ENCODE measurements around the gene BCAP29.
"Not testable (repeated sequence)": the region's sequence is repeated elsewhere in the genome, so short reads cannot be mapped to it uniquely, and the experiment has no call there.

The BCAP29 gene, protein sequence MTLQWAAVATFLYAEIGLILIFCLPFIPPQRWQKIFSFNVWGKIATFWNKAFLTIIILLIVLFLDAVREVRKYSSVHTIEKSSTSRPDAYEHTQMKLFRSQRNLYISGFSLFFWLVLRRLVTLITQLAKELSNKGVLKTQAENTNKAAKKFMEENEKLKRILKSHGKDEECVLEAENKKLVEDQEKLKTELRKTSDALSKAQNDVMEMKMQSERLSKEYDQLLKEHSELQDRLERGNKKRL

DNA sequence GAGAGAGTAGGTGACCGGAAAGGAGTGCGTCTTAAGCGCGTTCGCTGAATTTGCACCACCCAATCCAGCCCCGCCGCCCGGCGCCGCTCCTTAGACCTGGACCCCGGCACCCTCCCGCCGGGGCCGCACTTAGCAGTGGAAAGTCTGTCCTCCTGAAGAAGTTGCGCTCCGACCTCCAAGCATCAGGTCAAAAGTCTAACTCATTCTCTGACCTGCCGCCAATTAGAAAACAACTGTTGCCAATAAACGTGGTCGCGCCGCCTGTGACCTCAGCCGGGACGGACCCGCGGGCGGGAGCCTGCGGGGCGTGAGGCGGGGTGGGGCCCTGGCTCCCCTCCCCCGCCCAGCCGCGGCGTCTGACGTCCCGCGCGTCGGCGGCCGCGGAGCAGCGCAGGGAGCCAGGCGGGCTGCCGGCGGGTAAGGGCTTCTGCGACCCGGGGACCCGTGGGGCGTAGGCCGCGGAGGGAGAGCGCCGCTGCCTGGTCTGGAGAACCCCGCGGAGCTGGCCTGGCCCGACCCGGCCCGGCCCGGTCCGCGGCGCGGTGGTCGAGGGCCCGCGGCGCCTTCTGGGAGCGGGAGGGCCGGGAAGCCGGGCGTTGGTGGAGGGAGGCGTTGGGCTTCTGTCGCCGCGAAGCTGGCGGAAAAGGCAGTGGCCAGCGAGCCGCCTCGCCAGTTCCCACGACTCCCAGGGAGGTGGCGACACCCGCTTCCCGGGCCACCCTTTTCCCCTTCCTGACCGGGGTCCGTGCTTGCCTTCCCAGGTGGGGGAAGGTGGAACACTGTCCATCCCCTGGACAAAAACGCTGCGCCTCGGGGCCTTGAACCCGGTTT is at the start of gene BCAP29:
Gene BCAP29, plus strand, starts transcription at position 362 of the 831 bp plus-strand sequence. CDS start 527 bp downstream, outside the sequence.
- peak; percentile 51 to 75 for DNase-seq (ENCODE audit: low read depth in 1 of 2, low spot score in 1 of 2)
- TF ChIP-seq JUND (IDR thresholded peaks at IDR 0.05; ENCODE audit: low read depth): no peak

DNA sequence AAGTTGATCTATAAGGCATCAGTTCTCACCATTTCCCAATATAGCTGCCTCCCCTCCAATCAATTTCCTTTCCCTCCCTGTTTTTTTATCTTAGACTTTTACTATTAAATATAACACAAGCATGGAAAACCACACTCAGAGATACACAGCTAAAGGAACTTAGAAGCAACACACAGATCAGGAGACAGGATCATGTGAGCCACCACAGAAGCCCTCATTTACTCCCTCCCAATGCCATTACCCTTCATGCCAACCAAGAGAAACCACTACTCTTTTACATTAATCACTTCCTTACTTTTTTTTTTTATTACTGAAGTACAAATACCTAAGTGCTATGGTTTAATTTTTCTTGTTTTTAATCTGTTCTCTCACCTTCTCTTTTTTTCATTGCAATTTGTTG is 49.3 kb upstream of the BCAP29 start:
- no peak for TF ChIP-seq JUND (IDR thresholded peaks at IDR 0.05; ENCODE audit: low read depth)
- in situ Hi-C loops (cut with HindIII; ENCODE audit: low pct_unique_long_range_greater_than_20kb, low sequenced_read_pairs): no loop called here
- DNase-seq (ENCODE audit: low read depth in 1 of 2, low spot score in 1 of 2): no peak

More for the DNA sequence above, at the start of gene BCAP29:
- in situ Hi-C loops (cut with HindIII; ENCODE audit: low pct_unique_long_range_greater_than_20kb, low sequenced_read_pairs): no loop called here

DNA sequence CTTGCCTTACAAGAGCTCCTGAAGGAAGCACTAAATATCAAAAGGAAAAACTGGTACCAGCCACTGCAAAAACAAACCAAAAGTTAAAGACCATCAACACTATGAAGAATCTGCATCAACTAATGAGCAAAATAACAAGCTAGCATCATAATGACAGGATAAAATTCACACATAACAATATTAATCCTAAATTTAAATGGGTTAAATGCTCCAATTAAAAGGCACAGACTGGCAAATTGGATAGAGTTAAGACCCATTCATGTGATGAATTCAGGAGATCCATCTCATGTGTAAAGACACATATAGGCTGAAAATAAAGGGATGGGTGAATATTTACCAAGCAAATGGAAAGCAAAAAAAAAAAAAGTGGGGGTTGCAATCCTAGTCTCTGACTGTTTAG is 45.9 kb upstream of the BCAP29 start:
- in situ Hi-C loops (cut with HindIII; ENCODE audit: low pct_unique_long_range_greater_than_20kb, low sequenced_read_pairs): no loop called here
- TF ChIP-seq JUND (IDR thresholded peaks at IDR 0.05; ENCODE audit: low read depth): no peak

DNA sequence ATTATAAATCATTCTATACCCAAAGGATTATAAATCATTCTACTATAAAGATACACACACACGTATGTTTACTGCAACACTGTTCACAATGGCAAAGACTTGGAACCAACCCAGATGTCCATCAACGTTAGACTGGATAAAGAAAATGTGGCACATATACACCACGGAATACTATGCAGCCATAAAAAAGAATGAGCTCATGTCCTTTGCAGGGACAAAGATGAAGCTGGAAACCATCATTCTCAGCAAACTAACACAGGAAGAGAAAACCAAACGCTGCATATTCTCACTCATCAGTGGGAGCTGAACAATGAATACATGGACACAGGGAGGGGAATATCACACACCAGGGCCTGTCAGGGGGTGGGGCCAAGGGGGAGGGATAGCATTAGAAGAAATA is 42.8 kb upstream of the BCAP29 start:
- in situ Hi-C loops (cut with HindIII; ENCODE audit: low pct_unique_long_range_greater_than_20kb, low sequenced_read_pairs); DNase-seq (ENCODE audit: low read depth in 1 of 2, low spot score in 1 of 2): not testable (repeated sequence)

More for the DNA sequence above, 45.9 kb upstream of the BCAP29 start:
- DNase-seq (ENCODE audit: low read depth in 1 of 2, low spot score in 1 of 2): no peak

DNA sequence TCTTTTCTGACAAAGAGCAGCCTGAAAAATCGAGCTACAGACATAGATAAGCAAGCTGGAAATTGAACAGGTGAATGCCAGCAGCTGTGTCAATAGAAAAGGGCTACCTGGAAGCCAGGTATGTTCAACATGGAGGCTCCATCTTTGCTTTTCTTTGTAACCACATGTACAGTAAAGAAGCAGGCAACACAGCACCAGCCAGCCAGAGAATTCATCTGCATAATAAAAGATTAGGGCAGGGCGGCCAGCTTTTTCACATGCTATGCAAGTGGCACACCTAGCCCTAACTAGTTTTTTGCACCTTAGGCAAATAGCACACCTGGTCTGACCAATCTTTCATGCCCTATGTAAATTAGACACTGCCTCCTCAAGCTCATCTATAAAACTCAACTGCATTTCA is 42.0 kb upstream of the BCAP29 start:
- peak in 1 of 2 experiments; percentile 80 for DNase-seq (ENCODE audit: low read depth in 1 of 2, low spot score in 1 of 2)

DNA sequence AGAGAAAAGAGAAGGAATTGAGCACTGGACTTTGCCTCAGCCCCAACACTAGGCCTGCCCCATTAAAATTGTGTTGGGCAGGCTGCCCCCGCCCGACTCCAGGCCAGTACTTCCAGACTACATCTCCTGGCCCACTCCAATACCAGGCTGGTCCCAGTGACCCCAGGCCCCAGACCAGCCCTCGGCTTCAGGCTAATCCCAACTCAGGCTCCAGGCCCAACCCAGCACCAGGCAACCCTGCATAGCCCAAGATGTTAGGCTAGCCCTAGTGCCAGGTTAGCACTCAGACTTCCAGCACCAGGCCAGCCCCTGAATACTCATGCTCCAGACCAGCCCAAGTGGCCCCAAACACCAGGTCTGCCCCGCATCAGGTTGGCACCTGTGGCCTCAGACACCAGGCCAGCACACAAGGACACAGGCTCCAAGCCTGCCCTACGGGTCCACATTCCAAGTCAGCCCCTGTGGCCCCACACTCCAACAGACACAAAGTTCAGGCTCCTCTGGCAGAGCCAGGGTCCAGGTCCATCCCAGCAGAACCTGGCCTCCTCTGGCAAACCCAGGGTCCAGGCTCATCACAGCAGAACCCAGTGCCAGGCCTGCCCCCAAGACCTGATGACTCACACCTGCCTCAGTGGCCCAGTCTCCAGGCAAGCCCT is 36.6 kb upstream of the BCAP29 start:
- TF ChIP-seq JUND (IDR thresholded peaks at IDR 0.05; ENCODE audit: low read depth): no peak
- no peak for DNase-seq (ENCODE audit: low read depth in 1 of 2, low spot score in 1 of 2)
- in situ Hi-C loops (cut with HindIII; ENCODE audit: low pct_unique_long_range_greater_than_20kb, low sequenced_read_pairs): no loop called here

More for the DNA sequence above, 42.0 kb upstream of the BCAP29 start:
- in situ Hi-C loops (cut with HindIII; ENCODE audit: low pct_unique_long_range_greater_than_20kb, low sequenced_read_pairs): no loop called here
- TF ChIP-seq JUND (IDR thresholded peaks at IDR 0.05; ENCODE audit: low read depth): no peak

DNA sequence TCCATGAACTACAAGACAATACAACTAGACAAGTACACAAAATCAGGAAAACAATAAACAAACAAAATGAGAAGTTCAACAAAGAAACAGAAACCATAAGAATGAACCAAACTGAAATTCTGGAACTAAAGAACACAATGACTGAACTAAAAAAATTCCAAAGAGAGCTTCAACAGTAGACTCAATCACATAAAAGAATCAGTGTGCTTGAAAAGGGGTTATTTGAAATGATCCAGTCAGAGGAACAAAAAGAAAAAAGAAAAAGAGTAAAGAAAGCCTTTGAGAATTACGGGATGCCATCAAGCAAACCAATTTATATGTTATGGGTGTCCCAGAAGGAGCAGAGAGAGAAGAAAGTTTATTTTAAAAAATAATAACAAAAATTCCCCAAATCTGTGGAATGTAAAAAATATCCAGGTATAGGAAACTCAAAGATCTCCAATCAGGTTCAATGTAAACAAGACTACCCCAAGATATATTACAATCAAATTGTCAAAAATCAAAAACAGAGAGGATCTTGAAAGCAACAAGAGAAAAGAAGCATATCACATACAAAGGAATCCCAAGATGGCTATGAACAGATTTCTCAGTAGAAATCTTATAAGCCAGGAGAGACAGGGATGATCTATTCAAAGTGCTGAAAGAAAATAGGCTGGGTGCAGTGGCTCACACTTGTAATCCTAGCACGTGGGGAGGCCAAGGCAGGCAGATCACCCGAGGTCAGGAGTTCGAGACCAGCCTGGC is 35.0 kb upstream of the BCAP29 start:
- in situ Hi-C loops (cut with HindIII; ENCODE audit: low pct_unique_long_range_greater_than_20kb, low sequenced_read_pairs): no loop called here
- TF ChIP-seq JUND (IDR thresholded peaks at IDR 0.05; ENCODE audit: low read depth): no peak
- DNase-seq (ENCODE audit: low read depth in 1 of 2, low spot score in 1 of 2): no peak

DNA sequence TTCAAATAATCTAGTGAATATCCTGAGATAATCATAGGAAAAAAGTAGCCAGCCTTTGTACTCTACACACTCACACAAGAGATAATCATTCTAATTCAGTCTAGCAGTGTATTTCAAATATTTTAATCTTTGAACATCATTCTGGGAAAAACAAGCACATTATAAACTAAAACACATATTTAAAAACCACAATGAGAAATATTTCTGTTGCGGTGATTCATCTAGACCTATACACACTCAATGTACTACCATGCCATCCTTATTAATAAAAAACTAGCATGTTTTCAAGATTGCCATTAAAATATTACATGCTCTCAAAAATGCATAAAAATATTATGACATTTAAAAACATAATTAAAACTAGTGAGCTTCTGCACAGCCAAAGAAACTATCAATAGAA is 28.1 kb upstream of the BCAP29 start:
- no peak for TF ChIP-seq JUND (IDR thresholded peaks at IDR 0.05; ENCODE audit: low read depth)
- in situ Hi-C loops (cut with HindIII; ENCODE audit: low pct_unique_long_range_greater_than_20kb, low sequenced_read_pairs): no loop called here
- no peak for DNase-seq (ENCODE audit: low read depth in 1 of 2, low spot score in 1 of 2)

DNA sequence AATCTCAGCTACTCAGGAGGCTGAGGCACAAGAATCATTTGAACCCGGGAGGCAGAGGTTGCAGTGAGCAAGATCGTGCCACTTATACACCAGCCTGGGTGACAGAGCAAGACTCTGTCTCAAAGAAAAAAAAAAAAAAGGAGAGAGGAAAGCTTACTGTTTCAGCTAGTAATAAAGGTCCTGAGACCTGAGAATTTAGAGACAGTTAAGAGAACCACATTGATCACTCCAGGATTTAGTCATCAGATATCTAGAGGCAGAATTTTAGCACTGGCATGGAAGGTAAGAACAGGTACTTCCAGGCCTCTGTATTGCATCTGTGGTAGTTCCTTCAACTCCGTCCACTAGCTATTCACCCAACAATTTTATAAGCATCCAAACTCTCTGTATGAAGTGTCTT is 24.2 kb upstream of the BCAP29 start:
- in situ Hi-C loops (cut with HindIII; ENCODE audit: low pct_unique_long_range_greater_than_20kb, low sequenced_read_pairs): no loop called here
- no peak for TF ChIP-seq JUND (IDR thresholded peaks at IDR 0.05; ENCODE audit: low read depth)

DNA sequence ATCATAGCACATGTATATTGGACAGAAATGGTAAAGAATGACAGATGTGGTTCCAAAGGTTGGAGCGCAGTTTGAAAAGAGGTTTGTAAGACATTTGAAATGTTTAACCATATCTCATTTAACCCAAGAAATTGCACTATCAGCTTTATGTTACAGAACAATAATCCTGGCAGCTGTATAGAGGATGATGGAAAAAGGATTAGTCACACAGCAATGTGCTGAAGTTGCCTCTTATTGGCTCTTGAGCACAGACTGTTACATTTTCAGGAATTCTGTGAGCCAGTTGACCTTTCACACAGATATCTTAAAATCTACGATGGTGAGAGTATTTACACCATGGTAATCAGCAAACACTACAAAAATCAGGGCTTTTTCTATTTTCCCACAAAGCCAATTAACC is 20.2 kb upstream of the BCAP29 start:
- TF ChIP-seq JUND (IDR thresholded peaks at IDR 0.05; ENCODE audit: low read depth): no peak
- in situ Hi-C loops (cut with HindIII; ENCODE audit: low pct_unique_long_range_greater_than_20kb, low sequenced_read_pairs): no loop called here
- no peak for DNase-seq (ENCODE audit: low read depth in 1 of 2, low spot score in 1 of 2)

More for the DNA sequence above, 24.2 kb upstream of the BCAP29 start:
- DNase-seq (ENCODE audit: low read depth in 1 of 2, low spot score in 1 of 2): no peak

DNA sequence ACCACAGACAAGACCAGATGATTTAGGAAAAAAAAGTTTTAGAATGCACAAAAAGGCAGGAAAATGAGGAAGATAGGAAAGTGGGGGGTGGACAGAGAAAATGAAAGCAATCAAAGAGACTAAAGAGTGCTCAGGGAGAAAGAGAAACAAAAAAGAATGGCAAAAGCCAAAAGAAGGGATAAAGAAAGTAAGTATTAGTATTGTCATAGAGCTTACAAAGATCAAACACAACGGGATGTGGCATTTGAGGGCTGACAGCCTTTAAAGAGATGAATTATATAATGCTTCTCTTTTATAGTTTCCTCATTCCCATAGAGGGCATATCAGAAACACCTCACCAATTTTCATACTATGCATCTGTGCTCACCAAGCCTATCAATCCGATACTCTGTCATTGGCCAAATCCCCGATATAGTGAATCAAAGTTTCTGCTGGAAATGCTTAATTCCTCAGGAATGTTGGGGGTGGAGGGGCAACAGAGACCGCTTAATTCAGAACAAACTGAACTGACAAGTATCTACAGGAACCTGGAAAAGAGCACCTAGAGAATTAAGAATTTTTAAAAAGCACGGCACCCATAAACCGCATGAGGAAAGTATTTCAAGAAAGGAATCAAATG is 19.0 kb upstream of the BCAP29 start:
- in situ Hi-C loops (cut with HindIII; ENCODE audit: low pct_unique_long_range_greater_than_20kb, low sequenced_read_pairs): no loop called here
- no peak for TF ChIP-seq JUND (IDR thresholded peaks at IDR 0.05; ENCODE audit: low read depth)
- no peak for DNase-seq (ENCODE audit: low read depth in 1 of 2, low spot score in 1 of 2)
